SK-N-MC (cell line): ENCODE measurements around the gene DPYD.

Experiments used
- EZH2 ChIP-seq: fragments of 200-600 bp; sonication (generic); IDR thresholded peaks from one replicate; pipeline ENCODE4 v1.6.1; 2017; ENCODE audit warnings: antibody characterized with exemption
- POLR2AphosphoS5 ChIP-seq: IDR thresholded peaks from 2 replicates; pipeline ENCODE4 v1.6.1; 2012; ENCODE audit warnings: mild to moderate bottlenecking, low read depth, low read length, borderline replicate concordance

GRCh38 chr1:97114842-97115241, 806.0 kb downstream of the DPYD start:
- TF ChIP-seq EZH2 (no peak), POLR2AphosphoS5 (no peak)
